WTC11 (cell line): Measurements from ENCODE around the gene CHST6. TPM values are rescaled to one million over a fixed set of nuclear protein-coding genes. Genes with fewer than 3 reads are reported as not detected.

Experiments used
- ATAC-seq: fragments of 200-7000 bp; cut with Tn5 transposase; 2 replicates; pipeline ENCODE4 v1.10.0; 2021; ENCODE audit warnings: mild to moderate bottlenecking, moderate library complexity
- CTCF ChIA-PET: fragments of 300-600 bp; sonication (Branson Sonifier 250); formaldehyde crosslinking; loops from one replicate; lab custom pipeline; 2021; ENCODE audit warnings: antibody characterized with exemption; lab: Charles Lee
- POLR2A ChIA-PET: fragments of 350-600 bp; sonication (Branson Sonifier 250); formaldehyde crosslinking; loops from one replicate; lab custom pipeline; 2021; ENCODE audit warnings: antibody characterized with exemption; lab: Charles Lee
- DNase-seq: peaks from one replicate; pipeline ENCODE4 v3.0.0; 2021; ENCODE audit warnings: low spot score
- H3K27ac Mint-ChIP-seq: 2 replicates; pipeline ENCODE4 v1.8.0; 2021; ENCODE audit warnings: mixed read lengths
- H3K27me3 Mint-ChIP-seq: 2 replicates; pipeline ENCODE4 v1.8.0; 2021; ENCODE audit warnings: low read depth, mild to moderate bottlenecking, moderate library complexity, mixed read lengths
- H3K36me3 Mint-ChIP-seq: 2 replicates; pipeline ENCODE4 v1.8.0; 2021; ENCODE audit warnings: mixed read lengths
- H3K4me1 Mint-ChIP-seq: 2 replicates; pipeline ENCODE4 v1.8.0; 2022; ENCODE audit warnings: mixed read lengths
- H3K4me3 Mint-ChIP-seq: 2 replicates; pipeline ENCODE4 v1.8.0; 2021; ENCODE audit warnings: mild to moderate bottlenecking, moderate library complexity, mixed read lengths
- H3K9me3 Mint-ChIP-seq: 2 replicates; pipeline ENCODE4 v1.8.0; 2021; ENCODE audit warnings: mixed read lengths
- AFF4 ChIP-seq: sonication (generic); formaldehyde crosslinking; IDR thresholded peaks from 2 replicates; pipeline ENCODE4 v1.8.1; 2023; ENCODE audit warnings: mild to moderate bottlenecking, missing genetic modification reagents, borderline replicate concordance
- AR ChIP-seq: fragments of 250-450 bp; sonication (Bioruptor Pico); IDR thresholded peaks from 2 replicates; pipeline ENCODE4 v1.9.0; 2021; ENCODE audit warnings: mild to moderate bottlenecking
- ARID4B ChIP-seq: sonication (generic); formaldehyde crosslinking; IDR thresholded peaks from 2 replicates; pipeline ENCODE4 v1.8.0; 2023; ENCODE audit warnings: missing genetic modification reagents, mild to moderate bottlenecking, borderline replicate concordance
- ATF1 ChIP-seq: sonication (generic); formaldehyde crosslinking; IDR thresholded peaks from 2 replicates; pipeline ENCODE4 v1.8.1; 2023; ENCODE audit warnings: mild to moderate bottlenecking, moderate library complexity, missing genetic modification reagents
- GABPB1 ChIP-seq: sonication (generic); formaldehyde crosslinking; IDR thresholded peaks from 2 replicates; pipeline ENCODE4 v1.8.1; 2023; ENCODE audit warnings: mild to moderate bottlenecking, missing genetic modification reagents
- HMGA2 ChIP-seq: fragments of 250-450 bp; sonication (Bioruptor Pico); IDR thresholded peaks from 2 replicates; pipeline ENCODE4 v1.4.0; 2021; ENCODE audit warnings: mild to moderate bottlenecking, moderate library complexity
- IRF1 ChIP-seq: sonication (generic); formaldehyde crosslinking; IDR thresholded peaks from 2 replicates; pipeline ENCODE4 v1.8.0; 2023; ENCODE audit warnings: missing genetic modification reagents
- JAZF1 ChIP-seq: fragments of 250-450 bp; sonication (Bioruptor Pico); IDR thresholded peaks from 2 replicates; pipeline ENCODE4 v1.9.0; 2021; ENCODE audit warnings: moderate library complexity, mild to moderate bottlenecking, inconsistent platforms
- JUN ChIP-seq: sonication (generic); formaldehyde crosslinking; IDR thresholded peaks from 2 replicates; pipeline ENCODE4 v1.8.0; 2023; ENCODE audit warnings: mild to moderate bottlenecking, missing genetic modification reagents
- MXD4 ChIP-seq: fragments of 250-450 bp; sonication (Bioruptor Pico); IDR thresholded peaks from 2 replicates; pipeline ENCODE4 v1.8.0; 2021; ENCODE audit warnings: mild to moderate bottlenecking, moderate library complexity, borderline replicate concordance
- NR2C2 ChIP-seq: sonication (generic); formaldehyde crosslinking; IDR thresholded peaks from 2 replicates; pipeline ENCODE4 v1.8.0; 2022; ENCODE audit warnings: mild to moderate bottlenecking, missing genetic modification reagents
- NR3C1 ChIP-seq: sonication (generic); formaldehyde crosslinking; conservative IDR thresholded peaks from 2 replicates; pipeline ENCODE4 v1.8.1; 2023; ENCODE audit warnings: low read depth, mild to moderate bottlenecking, missing genetic modification reagents
- SOX15 ChIP-seq: fragments of 250-450 bp; sonication (Bioruptor Pico); IDR thresholded peaks from 2 replicates; pipeline ENCODE4 v1.9.0; 2021; ENCODE audit warnings: mild to moderate bottlenecking
- TEAD1 ChIP-seq: sonication (generic); formaldehyde crosslinking; IDR thresholded peaks from 2 replicates; pipeline ENCODE4 v1.8.0; 2022; ENCODE audit warnings: mild to moderate bottlenecking, missing genetic modification reagents
- ZBTB21 ChIP-seq: sonication (generic); formaldehyde crosslinking; IDR thresholded peaks from 2 replicates; pipeline ENCODE4 v1.8.1; 2023; ENCODE audit warnings: mild to moderate bottlenecking, missing genetic modification reagents, borderline replicate concordance
- ZMAT4 ChIP-seq: fragments of 250-450 bp; sonication (Bioruptor Pico); IDR thresholded peaks from 2 replicates; pipeline ENCODE4 v1.9.0; 2021; ENCODE audit warnings: mild to moderate bottlenecking
- ZNF263 ChIP-seq: sonication (generic); formaldehyde crosslinking; IDR thresholded peaks from 2 replicates; pipeline ENCODE4 v1.8.1; 2022; ENCODE audit warnings: low read depth, mild to moderate bottlenecking, moderate library complexity, missing genetic modification reagents
- ZNF281 ChIP-seq: sonication (generic); formaldehyde crosslinking; IDR thresholded peaks from 2 replicates; pipeline ENCODE4 v1.8.0; 2023; ENCODE audit warnings: mild to moderate bottlenecking, missing genetic modification reagents
- ZNF423 ChIP-seq: fragments of 250-450 bp; sonication (Bioruptor Pico); IDR thresholded peaks from 2 replicates; pipeline ENCODE4 v2.1.2; 2022; ENCODE audit warnings: mild to moderate bottlenecking, moderate library complexity
- total RNA-seq: library from RNA; stranded (reverse); gene quantifications from 3 replicates; pipeline ENCODE4 v1.2.3, GENCODE V29; 2021

The CHST6 gene
- total RNA-seq, 1 experiment from 2014 or later, result 20.2 TPM

- ChIA-PET CTCF (interaction anchor here (1.0 to 2.9 kb wide), 10 partner anchors 32 to 234 kb away, joined by 3 to 20 read pairs (median 5); partner anchors contain the start of genes ADAT1 and TMEM170A), POLR2A (interaction anchor here (0.5 to 1.5 kb wide), 6 partner anchors 15 to 189 kb away, joined by 3 to 9 read pairs (median 4); partner anchors contain the start of genes CHST6 and TMEM231)
- Mint-ChIP-seq H3K4me3 (peak within 1 kb of the TSS; percentile 79), H3K4me1 (peaks cover 22% of the 10 kb centered on the region), H3K36me3 (peaks cover 12% of the 10 kb centered on the region), H3K9me3 (peaks cover 9% of the 10 kb centered on the region), H3K27ac (peak within 1 kb of the TSS; percentile 97), H3K27me3 (peaks cover 8% of the 10 kb centered on the region)
- ATAC-seq (peak; percentile 87), DNase-seq (peak; percentile 97)
- peak; percentile 76 for TF ChIP-seq TEAD1 (CRISPR knock-in tag)
- TF ChIP-seq ZNF423 (CRISPR knock-in tag), result no peak
- TF ChIP-seq AR (CRISPR knock-in tag), result no peak
- no peak; the same call in 1 of the 2 replicates for TF ChIP-seq ZNF263
- TF ChIP-seq HMGA2 (CRISPR knock-in tag), result no peak
- peak; percentile 85; the same call in 1 of the 2 replicates for TF ChIP-seq ZNF281
- no peak for TF ChIP-seq MXD4
- TF ChIP-seq ARID4B (CRISPR knock-in tag), result peak; percentile 96
- no peak for TF ChIP-seq JAZF1 (CRISPR knock-in tag)
- TF ChIP-seq JUN (CRISPR knock-in tag), result peak; percentile 55; the same call in 1 of the 2 replicates
- peak; percentile 75; the same call in 1 of the 2 replicates for TF ChIP-seq NR2C2 (CRISPR knock-in tag)
- TF ChIP-seq ZBTB21 (CRISPR knock-in tag), result peak; percentile 55
- peak; percentile 38; the same call in 1 of the 2 replicates for TF ChIP-seq GABPB1 (CRISPR knock-in tag)
- peak; percentile 69; the same call in 1 of the 2 replicates for TF ChIP-seq NR3C1
- TF ChIP-seq ZMAT4 (CRISPR knock-in tag), result no peak
- peak; percentile 70; the same call in 1 of the 2 replicates for TF ChIP-seq AFF4 (CRISPR knock-in tag)
- TF ChIP-seq ATF1 (CRISPR knock-in tag), result peak; percentile 83
- no peak; the same call in 1 of the 2 replicates for TF ChIP-seq IRF1 (CRISPR knock-in tag)
- TF ChIP-seq SOX15 (CRISPR knock-in tag), result no peak
Measured at GRCh38 chr16:75432828-75433731, 62.2 kb downstream of the CHST6 start, which contains the start of gene CFDP1. CFDP1 (minus strand) TSS chr16:75433503; CDS start chr16:75433352, 151 bp downstream.
